ENCODE measurements around the gene MRPS18A. TPM values are rescaled to one million over a fixed set of nuclear protein-coding genes. Genes with fewer than 3 reads are reported as not detected.

MRPS18A gene
- total and polyA plus RNA-seq, 2 donors (not counting 1 experiment from before 2014, with no cell fraction given) = 39.6 to 46.3 TPM

DNA sequence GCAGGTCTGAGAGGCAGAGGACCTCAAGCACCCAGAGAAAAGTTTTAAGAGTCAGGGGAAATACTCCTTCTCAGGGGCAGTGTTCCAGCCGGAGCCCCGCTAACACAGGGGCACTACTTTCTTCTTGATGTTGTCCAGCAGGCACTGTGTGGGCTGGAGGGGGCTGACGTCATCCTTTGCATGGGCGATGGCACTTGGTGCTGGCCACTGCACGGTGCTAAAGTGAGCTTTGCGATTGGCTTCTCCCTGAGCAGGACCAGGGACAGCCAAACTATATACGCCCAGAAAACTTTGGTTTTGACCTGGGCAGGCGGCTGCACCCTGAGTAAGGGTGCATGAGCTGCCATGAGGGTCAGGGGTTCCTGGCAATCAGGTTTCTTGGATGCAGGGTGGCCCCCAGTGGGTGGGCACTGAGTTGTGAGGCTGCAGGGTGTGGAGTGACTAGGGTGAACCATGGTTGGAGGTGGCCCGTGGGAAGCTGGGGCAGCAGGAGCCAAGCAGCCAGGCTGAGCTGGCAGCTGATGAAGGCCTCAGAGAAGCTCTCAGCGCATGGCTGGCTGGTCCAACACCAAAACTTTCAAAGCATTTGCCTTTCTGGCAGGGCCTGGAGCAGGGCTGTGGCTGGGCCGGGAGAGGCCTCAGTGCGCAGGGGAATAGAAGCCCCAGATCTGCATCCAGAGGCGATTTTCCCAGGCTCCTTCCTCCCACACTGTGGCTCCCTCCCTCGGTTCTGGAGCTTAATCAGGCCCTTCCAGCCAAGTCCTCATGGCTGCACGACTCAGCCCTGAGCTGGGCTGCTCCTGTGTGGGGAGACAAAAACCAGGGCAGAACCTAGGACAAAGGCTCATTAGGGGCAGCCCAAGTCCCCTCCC is 18.3 kb downstream of the MRPS18A start:
- Histone ChIP-seq H3K27ac (ENCODE audit: low read length in 2 of 2) (no peak overlapping the region), H2AFZ (ENCODE audit: insufficient read depth, low read depth, low read length, poor library complexity, severe bottlenecking) (no peak overlapping the region), H3K9ac (ENCODE audit: low read length) (no peak overlapping the region), H3K27me3 (replicated peaks in 1 of 4; ENCODE audit: control extremely low read depth in 1 of 4, control insufficient read depth in 3 of 4, insufficient read depth in 4 of 4, low read length in 3 of 4) (no peaks in the 10 kb centered on the region), H3K9me3 (ENCODE audit: control extremely low read depth in 1 of 3, control insufficient read depth in 2 of 3, insufficient read depth in 1 of 3, low read length in 2 of 3) (no peaks in the 10 kb centered on the region), H3K4me2 (replicated peaks; ENCODE audit: low read depth, low read length, poor library complexity, severe bottlenecking) (no peak overlapping the region), H4K20me1 (ENCODE audit: control insufficient read depth, insufficient read depth, low read length, poor library complexity, severe bottlenecking) (no peaks in the 10 kb centered on the region), H3K4me1 (ENCODE audit: control insufficient read depth in 2 of 2, insufficient read depth in 2 of 2, low read length in 2 of 2) (peaks cover 13 to 15% of the 10 kb centered on the region in 2 donors), H3K4me3 (ENCODE audit: control extremely low read depth in 1 of 5, extremely low read depth in 1 of 5, insufficient read depth in 1 of 5, low read depth in 2 of 5, low read length in 4 of 5) (no peak overlapping the region), H3K79me2 (ENCODE audit: control insufficient read depth, insufficient read depth, low read length) (no peaks in the 10 kb centered on the region), H3K36me3 (replicated peaks in 1 of 2; ENCODE audit: control extremely low read depth in 1 of 2, control insufficient read depth in 1 of 2, extremely low read depth in 1 of 2, insufficient read depth in 2 of 2, low read length in 1 of 2) (peaks cover 2 to 28% of the 10 kb centered on the region in 2 experiments)
- TF ChIP-seq CTCF (IDR thresholded peaks at IDR 0.05) = no peak
- TF ChIP-seq EZH2 (IDR thresholded peaks at IDR 0.05; ENCODE audit: borderline replicate concordance, insufficient read depth, low read depth, low read length, poor library complexity, severe bottlenecking) = no peak
- CTCF ChIA-PET = interaction anchor here (1.2 to 7.9 kb wide), 10 partner anchors 9 to 644 kb away, joined by 3 to 102 read pairs (median 16); partner anchors contain the start of genes AARS2 and GTPBP2
- POLR2A ChIA-PET = interaction anchor here (0.5 kb wide), 1 partner anchor 35 kb away, joined by 4 read pairs; no protein-coding TSS in a partner anchor
- no peak overlapping the region for H3K27ac Mint-ChIP-seq
- ATAC-seq (ENCODE audit: low read depth) (no peak), DNase-seq (no peak)
- intact Hi-C loops (cut with micrococcal nuclease) = loop anchor here (5.0 kb wide), 2 partner anchors 42 to 53 kb away; partner anchors contain the start of gene GTPBP2
- H3K4me3 Mint-ChIP-seq = no peak overlapping the region
- 89% methylated on average over 13 of the region's 15 CpGs for WGBS (ENCODE audit: insufficient coverage)
- H3K9me3 Mint-ChIP-seq (ENCODE audit: insufficient read depth) = no peaks in the 10 kb centered on the region
- H3K27me3 Mint-ChIP-seq = no peaks in the 10 kb centered on the region
- H3K4me1 Mint-ChIP-seq = peaks cover 19% of the 10 kb centered on the region

All from B cell (primary cell).